ENCODE measurements around the gene NTRK1.

NTRK1 gene

DNA sequence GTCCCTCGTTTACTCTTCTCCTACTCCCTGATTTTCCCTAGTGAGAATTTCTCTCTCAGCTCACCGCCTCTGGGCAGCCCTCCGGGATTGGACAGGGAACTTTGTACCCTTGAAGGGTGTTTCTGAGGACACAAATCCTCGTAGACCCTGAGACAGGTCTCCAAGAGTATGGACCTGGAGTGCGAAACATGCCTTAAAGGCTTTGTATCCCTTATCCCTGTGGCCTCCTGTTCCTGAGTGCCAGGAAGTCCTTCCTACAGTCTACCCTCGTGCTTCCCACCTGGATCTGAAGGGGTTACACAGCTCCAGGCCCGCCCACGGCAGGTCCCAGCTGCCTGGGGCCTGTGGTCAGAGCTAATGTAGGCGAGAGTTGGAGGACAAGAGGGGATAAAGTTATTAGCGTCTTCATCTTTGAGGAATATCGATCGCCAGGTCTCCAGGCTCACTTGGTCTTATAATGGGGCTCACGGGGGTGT, 25.3 kb downstream of the NTRK1 start:
- no peaks in the 10 kb centered on the region for H3K36me3 ChIP-seq (ENCODE audit: control insufficient read depth, insufficient read depth, low read length)
- no peak overlapping the region for H3K4me3 ChIP-seq (replicated peaks; ENCODE audit: low read depth, low read length)
- no peak for DNase-seq (ENCODE audit: extremely low read depth, insufficient read length)
- TF ChIP-seq, protein P1, sequence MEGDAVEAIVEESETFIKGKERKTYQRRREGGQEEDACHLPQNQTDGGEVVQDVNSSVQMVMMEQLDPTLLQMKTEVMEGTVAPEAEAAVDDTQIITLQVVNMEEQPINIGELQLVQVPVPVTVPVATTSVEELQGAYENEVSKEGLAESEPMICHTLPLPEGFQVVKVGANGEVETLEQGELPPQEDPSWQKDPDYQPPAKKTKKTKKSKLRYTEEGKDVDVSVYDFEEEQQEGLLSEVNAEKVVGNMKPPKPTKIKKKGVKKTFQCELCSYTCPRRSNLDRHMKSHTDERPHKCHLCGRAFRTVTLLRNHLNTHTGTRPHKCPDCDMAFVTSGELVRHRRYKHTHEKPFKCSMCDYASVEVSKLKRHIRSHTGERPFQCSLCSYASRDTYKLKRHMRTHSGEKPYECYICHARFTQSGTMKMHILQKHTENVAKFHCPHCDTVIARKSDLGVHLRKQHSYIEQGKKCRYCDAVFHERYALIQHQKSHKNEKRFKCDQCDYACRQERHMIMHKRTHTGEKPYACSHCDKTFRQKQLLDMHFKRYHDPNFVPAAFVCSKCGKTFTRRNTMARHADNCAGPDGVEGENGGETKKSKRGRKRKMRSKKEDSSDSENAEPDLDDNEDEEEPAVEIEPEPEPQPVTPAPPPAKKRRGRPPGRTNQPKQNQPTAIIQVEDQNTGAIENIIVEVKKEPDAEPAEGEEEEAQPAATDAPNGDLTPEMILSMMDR (IDR thresholded peaks at IDR 0.05; ENCODE audit: insufficient read depth, low read length, poor library complexity, severe bottlenecking), result no peak
- H3K27me3 ChIP-seq (replicated peaks; ENCODE audit: control insufficient read depth, insufficient read depth, low read length), result peaks cover 2% of the 10 kb centered on the region; the same call in 1 of the 2 replicates

DNA sequence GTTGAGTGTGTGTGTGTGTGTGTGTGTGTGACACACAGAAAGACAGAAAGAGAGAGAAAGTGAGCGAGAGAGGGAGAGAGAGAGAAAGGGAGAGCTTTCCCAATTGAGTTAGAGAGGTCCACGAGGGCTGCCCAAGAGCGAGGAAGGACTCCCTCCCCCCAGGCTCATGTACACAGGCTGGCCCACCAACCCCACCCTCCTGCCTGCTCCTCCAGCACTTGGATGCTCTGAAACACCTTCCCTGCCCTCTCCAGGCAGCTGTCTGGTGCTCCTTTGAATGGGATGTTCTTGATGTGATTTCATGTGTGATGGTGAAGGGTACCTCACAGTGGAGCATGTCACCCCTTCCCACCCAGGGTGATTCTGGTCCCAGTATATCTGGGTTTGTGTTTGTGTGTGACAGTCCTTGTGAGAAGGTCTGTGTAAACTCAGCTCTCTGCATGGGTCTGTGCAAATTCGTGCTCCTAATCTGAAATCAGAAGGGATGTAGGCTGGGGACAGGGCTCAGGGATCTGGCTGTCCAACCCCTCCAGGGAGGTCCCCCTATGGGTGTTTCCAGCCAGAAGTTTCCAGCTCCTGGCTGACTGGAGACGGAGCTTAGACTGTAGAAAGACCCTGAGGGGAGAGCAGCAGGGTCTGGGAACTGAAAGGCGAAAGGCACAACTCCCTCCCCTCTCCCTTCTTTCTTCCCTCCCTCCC, 26.1 kb downstream of the NTRK1 start:
- DNase-seq (ENCODE audit: extremely low read depth, insufficient read length), result no peak
- H3K36me3 ChIP-seq (ENCODE audit: control insufficient read depth, insufficient read depth, low read length), result no peaks in the 10 kb centered on the region
- no peak overlapping the region for H3K4me3 ChIP-seq (replicated peaks; ENCODE audit: low read depth, low read length)
- peaks cover 2% of the 10 kb centered on the region; the same call in 1 of the 2 replicates for H3K27me3 ChIP-seq (replicated peaks; ENCODE audit: control insufficient read depth, insufficient read depth, low read length)
- TF ChIP-seq, protein P1 (IDR thresholded peaks at IDR 0.05; ENCODE audit: insufficient read depth, low read length, poor library complexity, severe bottlenecking), result no peak

DNA sequence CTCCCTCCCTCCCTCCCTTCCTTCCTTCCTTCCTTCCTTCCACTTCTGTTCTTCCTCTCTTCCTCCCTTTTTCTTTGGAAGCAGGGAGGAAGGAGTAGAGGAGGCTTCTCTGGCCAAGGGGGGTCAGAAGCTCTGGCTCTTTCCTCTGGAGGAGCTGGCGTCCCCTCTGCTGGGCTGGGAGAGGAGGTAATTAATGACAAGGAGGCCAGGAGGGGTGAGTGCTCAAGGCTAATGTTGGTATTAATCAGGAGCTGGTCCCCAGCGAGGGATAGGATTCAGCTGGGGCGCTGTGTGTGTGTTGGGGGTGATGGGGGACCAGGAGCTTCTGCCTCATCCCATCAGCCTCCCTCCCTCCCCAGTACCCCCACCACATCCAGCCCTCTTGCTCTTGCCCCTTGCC, 26.7 kb downstream of the NTRK1 start:
- DNase-seq (ENCODE audit: extremely low read depth, insufficient read length), result no peak
- Histone ChIP-seq H3K4me3 (replicated peaks; ENCODE audit: low read depth, low read length) (no peak overlapping the region), H3K36me3 (ENCODE audit: control insufficient read depth, insufficient read depth, low read length) (no peaks in the 10 kb centered on the region), H3K27me3 (replicated peaks; ENCODE audit: control insufficient read depth, insufficient read depth, low read length) (peaks cover 2% of the 10 kb centered on the region)
- TF ChIP-seq, protein P1 (IDR thresholded peaks at IDR 0.05; ENCODE audit: insufficient read depth, low read length, poor library complexity, severe bottlenecking), result no peak

DNA sequence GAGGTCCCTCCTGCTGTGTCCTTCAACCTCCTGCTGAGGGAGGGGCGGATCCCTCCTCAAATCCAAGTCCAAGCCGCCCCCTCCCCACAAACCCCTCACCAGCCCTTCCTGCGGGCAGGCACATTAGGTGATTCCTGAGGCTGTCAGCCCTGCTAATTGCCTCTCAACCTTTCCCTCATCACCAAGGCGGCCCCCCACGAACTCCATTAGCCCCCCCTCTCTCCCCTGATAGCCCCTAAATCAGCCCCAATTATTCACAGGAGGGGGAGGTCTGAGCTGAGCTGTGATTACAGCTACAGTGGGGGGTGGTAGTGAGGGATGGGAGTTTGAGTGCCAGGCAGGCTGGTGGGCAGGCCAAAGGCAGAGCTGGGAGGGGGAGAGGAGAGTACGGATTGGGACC, 27.1 kb downstream of the NTRK1 start:
- Histone ChIP-seq H3K4me3 (replicated peaks; ENCODE audit: low read depth, low read length) (no peak overlapping the region), H3K36me3 (ENCODE audit: control insufficient read depth, insufficient read depth, low read length) (no peaks in the 10 kb centered on the region), H3K27me3 (replicated peaks; ENCODE audit: control insufficient read depth, insufficient read depth, low read length) (peaks cover 2% of the 10 kb centered on the region)
- no peak for DNase-seq (ENCODE audit: extremely low read depth, insufficient read length)
- TF ChIP-seq, protein P1 (IDR thresholded peaks at IDR 0.05; ENCODE audit: insufficient read depth, low read length, poor library complexity, severe bottlenecking), result no peak

DNA sequence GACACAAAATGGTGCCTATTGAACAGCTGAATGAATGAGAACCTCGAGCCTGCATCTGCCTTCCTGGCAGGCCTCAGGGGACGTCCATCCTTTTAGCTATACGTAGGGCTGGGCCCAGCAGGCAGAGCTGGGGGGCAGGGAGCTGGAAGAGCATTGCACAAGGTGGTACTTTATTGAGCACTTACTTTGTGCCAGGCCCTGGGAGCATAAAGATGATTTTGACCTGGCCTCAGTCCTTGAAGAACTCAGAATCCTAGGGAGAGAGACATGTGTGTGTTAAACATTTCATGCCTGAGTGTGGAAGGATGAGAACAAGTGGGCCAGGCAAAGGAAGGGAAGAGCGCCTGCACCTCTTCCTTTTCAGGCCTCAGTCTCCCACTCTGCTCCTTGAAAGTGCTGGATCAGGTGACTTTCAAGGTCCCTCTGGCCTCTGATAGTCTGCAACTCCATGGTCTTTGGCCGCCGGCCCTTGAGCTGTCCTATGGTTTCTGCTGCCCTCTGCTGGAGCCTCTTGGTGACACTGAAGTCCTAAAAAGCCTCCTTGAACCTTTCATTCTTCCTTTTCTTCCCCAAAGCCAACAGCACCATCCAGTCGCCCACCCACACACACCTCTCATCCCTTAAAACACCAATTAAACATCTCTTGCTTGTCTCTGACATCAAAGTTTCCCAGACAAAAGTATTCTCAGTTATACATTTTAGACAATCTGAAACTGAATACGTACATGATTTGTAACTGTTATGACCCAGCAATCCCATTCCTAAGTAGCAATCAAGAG, 29.3 kb downstream of the NTRK1 start:
- TF ChIP-seq, protein P1 (IDR thresholded peaks at IDR 0.05; ENCODE audit: insufficient read depth, low read length, poor library complexity, severe bottlenecking), result peak; percentile 87
- H3K27me3 ChIP-seq (replicated peaks; ENCODE audit: control insufficient read depth, insufficient read depth, low read length), result peaks cover 8% of the 10 kb centered on the region
- no peak overlapping the region for H3K4me3 ChIP-seq (replicated peaks; ENCODE audit: low read depth, low read length)
- H3K36me3 ChIP-seq (ENCODE audit: control insufficient read depth, insufficient read depth, low read length), result no peaks in the 10 kb centered on the region
- no peak for DNase-seq (ENCODE audit: extremely low read depth, insufficient read length)

Measured in GM06990 (cell line).